Astrocyte of the hippocampus (primary cell): ENCODE measurements around the gene USP32.

Experiments
- DNase-seq: peaks from one replicate; pipeline ENCODE4 v3.0.0; 2011; ENCODE audit warnings: low read depth, low spot score

USP32 gene

DNA sequence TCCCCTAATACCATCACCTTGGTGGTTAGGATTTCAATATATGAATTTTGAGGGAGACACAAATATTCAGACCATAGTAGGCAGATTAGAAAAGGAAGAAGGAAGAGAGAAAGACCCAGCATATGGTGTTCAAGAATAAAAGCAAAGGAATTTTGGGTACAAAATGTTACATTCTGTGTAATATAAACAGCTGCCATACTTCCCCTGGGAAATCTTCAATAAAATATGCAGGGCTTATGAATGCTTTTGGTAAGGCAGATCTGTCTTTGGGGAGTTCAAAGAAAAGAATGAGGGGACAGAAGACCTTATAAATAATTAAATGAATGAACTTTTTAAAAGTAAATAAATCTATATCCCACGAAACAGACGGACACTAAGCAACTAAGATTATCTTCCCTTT lies 91.9 kb downstream of the USP32 start:
- no peak for DNase-seq

DNA sequence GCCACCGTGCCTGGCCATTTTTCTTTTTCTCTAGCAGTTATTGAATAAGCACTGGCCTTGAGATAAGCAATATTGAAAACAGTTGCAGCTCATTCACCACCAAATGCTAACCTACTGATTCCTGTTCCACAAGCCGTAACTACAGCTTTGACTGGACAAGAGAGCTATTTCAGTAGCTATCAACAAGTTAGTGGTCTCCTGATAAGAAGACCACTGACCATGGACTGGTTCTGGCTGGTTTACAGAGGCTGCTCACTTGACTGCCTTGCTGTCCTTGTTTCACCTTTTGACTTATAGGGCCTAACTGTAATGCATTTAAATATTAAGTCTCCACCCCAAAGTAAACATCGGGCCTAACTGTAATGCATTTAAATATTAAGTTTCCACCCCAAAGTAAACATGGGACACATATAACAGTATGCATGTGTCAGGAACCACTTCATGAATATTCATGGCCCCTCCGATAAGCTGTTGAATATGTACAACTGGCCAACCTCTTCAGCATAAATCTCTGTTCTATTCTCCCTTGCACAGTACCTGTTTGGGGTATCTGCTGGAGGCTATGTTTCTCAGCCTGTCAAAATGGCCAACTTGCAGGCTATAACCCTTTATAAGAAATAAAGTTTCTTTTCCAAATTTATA lies 94.1 kb downstream of the USP32 start:
- peak; percentile 43 for DNase-seq

DNA sequence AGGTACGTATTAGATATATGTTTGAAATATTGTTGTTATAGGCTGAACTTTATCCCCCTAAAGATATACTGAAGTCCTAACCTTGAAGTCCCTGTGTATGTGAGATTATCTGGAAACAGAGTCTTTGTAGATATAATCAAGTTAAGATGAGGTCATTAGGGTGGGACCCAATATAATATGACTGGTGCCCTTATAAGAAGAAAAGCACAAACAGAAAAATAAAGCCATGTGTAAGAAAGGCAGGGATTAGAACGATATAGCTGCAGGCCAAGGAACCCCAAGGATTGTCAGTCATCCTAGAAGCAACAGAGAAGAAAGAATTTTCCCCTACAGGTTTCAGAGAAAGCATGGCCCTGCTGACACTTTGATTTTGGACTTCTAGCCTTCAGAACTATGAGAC lies 95.8 kb downstream of the USP32 start:
- DNase-seq, result no peak

DNA sequence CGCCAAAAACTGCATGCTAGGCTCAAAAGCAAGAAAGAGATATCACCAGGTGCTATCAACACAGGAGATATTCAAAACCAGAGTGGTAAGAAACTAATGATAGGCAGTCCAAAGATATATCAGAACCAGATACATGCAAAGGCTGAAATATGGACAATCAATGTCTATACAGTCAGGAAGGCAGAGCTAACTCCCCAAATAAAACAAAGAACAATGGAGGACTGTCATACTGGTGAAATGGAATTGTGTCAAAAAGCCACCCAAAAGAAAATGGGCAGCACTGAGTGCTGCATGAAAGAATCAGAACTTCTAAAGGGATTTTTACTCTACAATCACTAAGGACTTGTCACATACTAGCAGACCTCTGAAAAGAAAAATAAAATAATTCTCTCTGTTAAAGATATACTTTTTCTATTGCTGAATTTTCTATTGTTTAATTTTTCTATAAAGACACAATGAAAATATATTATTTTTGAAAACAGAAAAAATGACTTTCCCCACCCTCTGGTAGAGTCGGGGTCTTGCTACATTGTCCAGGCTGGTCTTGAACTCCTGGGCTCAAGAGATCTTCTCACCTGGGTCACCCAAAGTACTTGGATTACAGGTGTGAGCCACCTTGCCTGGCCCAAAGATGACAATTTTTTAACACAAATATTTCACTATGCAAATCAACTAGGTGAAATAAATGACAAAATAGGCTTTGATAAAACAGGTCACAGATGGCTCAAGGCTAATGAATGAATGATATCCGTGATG lies 98.2 kb downstream of the USP32 start:
- DNase-seq, result no peak

DNA sequence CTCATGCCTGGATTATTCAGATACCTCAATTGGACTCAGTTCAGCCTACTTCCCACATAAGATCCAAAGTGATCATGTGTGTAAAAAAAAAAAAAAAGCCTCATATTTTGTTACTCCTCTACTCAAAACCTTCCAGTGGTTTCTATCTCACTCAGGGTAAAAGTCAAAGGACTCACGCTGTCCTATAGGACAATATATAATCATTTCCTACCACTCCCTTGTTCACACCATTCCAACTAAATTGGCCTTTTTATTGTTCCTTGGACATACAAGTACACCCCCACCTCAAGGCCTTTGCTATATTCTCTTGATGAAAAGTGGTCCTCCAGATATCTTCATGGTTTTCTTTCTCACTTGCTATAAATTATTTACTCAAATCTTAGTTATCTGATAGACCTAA lies 99.2 kb downstream of the USP32 start:
- no peak for DNase-seq

DNA sequence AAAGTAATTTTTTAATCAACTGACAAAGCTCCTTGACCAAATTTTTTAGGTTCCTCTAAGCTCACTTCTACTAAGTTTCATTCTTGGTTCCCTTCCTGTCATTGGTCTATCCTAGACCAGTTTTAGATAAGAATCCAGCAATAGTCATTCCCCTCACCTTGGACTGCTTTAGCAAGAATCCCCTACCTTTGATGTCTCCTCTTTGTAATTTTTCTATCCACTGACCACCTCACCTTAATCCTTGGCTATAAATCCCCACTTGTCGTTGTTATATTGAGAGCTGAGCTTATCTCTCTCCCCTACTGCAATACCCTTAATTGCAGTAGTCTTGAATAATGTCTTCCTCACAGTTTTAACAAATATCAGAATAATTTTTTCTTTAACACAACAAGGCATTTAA lies 107.2 kb downstream of the USP32 start:
- no peak for DNase-seq

DNA sequence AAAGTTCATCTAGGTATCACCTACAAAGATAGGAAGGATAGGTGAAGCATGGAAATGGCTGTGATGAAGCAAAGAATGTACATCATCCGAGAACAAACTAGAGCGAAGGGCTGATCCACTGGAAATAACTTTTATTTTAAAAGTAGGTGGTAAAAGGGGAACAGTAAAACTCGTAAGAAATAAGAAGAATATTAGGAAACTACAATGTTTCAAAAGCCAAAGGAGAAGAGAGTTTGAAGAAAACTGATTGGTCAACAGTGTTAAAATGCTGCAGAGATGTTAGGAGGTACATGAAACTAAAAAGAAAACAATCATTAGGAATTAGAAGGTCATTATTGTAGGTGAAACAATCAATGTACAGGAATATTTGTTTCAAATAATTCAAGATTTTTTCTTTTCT lies 108.1 kb downstream of the USP32 start:
- no peak for DNase-seq

DNA sequence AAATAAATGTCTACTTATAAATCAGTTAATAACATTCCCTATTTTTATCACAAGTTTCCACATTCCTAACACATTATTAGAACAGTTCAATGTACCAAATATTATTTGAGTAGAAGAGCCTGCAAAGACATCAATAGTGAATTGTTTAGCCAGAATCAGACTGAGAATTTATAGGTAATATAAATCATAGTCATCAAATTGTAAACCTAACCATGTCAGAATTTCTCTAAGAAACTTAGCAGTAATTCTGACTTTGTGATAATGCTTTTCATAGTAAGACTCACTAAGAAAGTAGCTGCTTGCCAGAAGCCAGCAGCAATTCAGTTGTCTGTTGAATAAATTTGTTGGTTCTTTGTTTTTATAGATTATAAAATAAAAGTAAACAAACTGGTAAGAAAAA lies 111.3 kb downstream of the USP32 start:
- DNase-seq, result no peak

DNA sequence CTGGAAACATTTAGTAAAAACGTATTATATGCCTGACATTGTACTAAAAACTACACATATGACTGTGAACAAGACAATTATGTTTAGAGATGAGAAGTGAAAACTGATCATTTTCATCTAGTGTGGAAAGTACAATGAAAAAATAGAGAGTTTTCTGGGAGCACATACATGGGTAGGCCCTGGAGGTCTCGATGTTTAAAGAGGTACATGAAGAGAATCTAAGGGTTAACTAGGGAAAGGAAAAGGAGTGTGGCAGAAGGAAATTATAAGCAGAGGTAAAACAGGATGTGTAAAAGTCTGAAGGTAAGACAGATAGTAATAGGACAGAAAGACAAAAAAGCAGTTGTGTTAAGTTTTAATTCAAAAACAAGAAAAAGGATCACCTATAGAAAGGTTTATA lies 113.7 kb downstream of the USP32 start:
- no peak for DNase-seq

DNA sequence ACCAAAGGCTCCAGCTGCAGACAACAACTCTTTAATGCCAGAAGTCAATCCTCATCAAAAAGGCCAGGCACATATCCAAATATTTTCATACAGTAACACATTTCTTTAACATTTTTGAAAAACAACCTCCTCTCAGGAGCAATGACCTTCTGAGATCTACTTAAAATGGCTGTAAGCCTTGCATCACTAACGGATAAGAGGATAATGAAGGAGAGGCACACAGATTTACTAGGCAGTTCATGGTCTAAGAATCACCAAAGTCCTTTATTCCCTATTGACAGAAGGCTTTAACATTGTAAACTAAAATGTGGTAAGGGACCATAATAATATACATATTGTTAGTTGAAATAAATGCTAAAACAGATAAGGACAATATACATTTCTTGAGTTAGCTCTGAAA lies 114.7 kb downstream of the USP32 start:
- DNase-seq, result no peak

DNA sequence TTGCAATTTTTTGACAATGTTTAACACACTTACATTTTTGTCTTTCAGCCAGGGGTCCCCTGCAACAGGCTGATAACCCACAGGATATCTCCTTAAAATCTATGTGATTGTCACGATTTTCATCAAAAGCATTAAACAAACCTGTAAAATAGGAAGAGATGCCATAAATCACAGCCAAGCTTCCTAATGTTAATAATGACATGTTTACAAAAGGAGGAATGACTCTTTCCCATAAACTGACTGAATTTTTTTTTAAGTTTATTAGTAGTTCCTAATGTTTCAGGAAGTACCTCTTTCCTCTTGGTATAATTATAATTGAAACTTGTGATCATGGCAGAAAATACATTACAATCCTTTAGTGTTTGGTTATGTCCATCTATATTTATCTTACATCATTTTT lies 122.5 kb downstream of the USP32 start:
- DNase-seq, result no peak

DNA sequence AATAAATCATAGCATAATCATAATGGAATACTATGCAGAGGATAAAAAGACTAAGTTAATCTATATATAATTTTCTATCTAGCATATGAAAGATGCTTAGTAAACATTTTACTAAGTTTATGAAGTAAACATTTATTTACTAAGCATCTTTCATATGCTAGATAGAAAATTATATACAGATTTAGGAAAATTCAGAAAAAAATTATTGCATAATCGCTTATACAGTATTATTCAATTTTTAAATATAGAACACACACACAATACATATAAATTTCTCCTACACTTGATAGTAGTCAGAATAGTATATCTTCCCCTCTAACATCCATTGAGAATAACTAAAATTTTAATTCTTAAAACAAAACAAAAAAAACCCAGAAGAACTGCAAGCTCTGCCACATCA lies 131.4 kb downstream of the USP32 start:
- DNase-seq, result no peak

DNA sequence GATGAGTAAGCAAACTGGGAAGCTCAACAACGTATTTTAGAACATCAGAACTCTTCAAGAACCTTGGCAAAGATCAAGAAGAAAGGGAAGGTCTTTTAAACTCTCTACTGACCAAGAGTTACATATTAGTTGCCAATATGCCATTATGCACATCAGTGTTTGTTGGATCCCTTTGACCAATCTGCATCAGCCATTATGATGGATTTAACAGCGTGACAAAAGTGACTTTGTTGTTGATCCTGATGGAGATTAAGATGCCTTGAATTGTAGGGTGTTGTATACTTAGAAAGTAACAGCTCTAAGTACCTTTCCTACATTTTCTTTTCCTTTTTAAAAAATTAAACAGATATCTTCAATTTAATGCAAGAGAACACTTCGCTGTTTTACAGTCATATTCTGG lies 133.6 kb downstream of the USP32 start:
- DNase-seq, result no peak

DNA sequence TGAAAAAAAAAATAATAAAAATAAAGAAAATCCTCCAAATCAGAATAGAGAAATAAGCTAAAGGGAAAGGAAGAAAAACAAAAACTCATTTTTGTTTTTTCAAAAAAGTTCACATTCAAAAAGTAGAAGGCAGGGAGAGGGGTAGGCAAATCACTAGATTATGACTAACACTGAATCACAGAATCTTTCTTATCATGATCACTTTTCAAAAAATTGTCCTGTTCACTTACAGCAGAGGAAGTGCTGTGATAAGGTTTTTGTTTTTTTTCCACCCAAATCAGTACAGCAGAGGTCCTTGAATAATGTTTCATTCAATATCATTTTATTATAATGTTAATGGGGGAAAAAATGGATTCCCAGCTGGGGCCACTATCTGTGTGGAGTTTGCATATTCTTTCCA lies 135.8 kb downstream of the USP32 start:
- DNase-seq, result no peak

DNA sequence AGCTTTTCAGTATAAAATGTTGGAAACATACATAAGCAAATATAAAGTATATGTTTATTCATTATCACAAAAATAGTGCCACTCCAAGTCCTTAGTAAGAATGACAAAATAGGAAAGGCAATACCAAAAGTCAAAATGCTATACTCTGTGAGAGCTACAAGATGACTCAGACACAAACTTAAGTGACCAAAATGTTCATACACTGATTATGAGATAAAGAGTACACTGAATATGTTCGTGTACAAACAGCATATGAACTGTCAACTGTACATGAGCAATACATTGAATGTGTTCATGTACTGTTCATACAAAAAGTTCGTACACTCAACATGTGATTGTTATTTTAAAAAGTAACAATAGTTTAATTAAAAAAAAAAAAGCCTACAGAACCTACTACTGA lies 138.9 kb downstream of the USP32 start:
- DNase-seq, result no peak

DNA sequence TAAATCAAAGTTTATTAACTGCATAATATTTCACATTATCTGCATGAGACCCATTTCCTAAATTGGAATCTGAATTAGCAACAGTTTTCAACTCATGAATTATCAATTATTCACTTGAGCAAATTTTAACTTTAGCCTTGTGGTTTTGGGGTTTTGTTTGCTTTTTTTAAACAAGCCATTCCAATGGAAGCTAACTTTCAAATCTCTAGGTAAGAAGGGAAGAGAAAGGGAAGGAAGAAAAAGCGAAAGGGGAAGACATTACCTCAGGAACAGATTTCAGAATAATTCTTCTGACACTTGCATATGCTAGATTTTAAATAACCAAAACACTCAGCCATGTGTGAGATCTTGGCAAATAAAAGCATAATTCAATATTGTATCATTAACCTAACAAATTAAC lies 139.5 kb downstream of the USP32 start:
- no peak for DNase-seq

DNA sequence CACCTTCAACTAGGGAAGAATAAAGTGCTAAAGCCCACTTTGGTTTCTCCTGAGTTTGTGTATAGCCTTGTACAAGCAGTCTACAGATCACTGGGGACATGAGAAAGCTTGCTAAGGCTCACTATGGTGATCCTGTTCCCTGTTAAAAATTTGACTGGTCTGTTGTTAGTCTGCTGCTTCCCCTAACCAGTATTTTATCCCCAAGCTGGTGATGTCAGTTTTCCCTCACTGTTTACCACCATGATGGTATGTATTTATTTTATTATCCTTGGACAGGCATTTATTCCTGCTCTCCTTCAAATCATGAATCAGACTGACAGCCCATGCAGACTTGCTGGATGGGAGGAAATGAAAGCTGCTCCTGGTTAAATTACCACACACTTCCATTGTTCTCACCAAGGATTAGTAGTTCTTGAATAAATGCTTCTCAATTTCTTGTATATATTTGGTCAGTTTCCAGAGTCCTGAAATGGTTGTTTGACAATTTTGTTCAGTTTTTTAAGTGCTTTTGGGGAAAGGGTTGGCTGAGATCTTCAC lies 142.6 kb downstream of the USP32 start:
- peak; percentile 51 for DNase-seq

DNA sequence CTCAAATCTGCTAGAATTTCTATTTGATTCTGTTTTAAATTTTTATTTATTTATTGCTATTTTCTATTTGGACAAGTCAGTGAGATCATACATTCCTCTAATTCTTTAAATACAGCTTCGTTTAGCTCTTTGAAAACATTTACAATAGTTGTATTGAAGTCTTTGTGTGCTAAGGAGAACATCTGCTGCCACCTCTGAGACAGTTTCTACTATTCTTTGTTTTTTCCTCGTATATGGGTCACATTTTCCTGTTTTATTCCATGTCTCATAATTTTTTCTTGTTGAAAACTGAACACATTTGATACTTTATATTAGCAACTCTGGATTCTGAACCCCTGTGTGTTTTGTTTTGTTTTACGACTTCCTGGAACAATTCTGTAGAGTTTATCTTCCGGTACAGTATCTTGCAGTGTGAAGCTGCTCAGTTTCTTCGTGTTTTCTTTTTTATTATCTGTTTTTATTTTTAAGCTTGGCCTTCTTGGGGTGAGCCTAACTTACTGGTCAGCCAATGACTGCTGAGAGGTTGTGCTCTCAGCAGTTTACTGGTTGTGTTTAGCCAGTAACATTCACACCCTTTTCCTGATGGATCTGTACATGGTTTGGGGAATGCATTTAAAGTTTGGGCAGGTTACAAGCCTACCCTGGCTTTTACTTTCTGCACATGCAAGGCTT lies 143.2 kb downstream of the USP32 start:
- DNase-seq, result peak; percentile 3

DNA sequence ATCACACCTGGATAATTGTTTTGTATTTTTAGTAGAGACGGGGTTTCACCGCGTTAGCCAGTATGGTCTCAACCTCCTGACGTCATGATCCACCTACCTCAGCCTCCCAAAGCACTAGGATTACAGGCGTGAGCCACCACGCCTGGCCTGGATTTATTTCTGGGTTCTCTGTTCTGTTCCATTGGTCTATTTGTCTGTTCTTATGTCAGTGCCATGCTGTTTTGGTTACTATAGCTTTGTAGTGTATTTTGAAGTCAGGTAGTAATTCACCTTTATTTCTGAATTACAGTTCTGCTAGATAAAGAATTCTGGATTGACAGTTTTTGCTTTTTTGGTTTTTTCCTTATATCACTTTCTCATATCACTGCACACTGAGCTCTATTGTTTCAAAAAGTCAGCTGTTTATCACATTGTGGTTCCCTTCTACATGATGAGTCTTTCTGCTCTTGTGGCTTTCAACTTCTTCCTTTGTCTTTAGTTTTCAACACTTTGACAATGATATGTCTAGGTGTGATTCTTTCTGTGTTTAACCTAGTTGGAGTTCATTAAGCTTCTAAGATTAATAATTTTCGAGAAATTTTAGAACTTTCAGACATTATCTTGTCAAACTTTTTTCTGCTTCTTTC lies 144.0 kb downstream of the USP32 start:
- DNase-seq, result no peak

DNA sequence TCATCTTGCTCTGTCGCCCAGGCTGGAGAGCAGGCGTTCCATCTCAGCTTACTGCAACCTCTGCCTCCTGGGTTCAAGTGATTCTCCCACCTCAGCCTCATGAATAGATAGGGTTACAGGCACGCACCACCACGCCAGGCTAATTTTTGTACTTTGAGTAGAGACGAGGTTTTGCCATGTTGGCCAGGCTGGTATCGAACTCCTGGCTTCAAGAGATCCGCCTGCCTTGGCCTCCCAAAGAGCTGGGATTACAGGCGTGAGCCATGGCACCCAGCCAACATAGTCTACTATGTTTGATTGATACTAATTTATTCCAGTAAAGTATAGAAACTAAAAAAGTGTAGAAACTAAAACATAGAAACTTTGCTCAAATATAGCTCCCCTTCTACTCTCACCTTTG lies 147.3 kb downstream of the USP32 start:
- DNase-seq, result no peak

DNA sequence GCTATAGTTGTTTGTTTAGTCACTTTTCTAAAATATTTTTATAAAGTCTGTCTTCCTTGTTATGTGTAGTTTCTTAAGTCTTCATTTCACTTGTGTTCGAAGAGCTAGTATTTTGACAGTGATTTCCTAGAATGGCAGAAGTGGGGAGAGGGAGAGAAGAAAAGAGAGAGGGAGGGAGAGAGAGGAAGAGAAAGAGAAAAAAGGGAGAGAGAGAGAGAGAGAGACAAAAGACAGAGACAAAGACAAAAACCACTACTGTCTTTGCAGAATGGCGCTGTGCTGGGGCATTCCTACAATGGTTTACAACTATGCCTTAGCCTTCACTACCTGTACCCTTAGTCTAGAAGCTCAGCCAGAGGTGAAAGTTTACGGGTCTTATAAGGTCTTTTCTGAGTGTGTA lies 151.6 kb downstream of the USP32 start:
- DNase-seq, result no peak

DNA sequence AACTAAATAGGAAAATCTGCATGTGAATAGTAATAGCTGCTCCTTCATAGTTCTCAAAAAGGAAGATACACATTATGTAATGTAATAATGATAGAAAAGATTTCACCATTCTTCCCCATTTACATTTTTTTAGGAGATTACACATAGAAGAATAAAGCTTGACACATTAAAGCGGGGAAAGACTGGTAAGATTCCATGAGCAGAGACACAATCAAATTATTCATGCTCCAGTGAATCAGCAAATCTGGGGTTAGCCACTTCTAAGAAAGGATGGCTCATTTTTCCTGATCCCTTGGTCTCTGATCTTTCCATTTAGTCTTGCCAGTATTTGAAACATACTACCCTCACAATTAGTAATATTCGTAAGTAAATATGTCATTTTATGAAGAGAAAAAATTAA lies 160.2 kb downstream of the USP32 start:
- peak; percentile 14 for DNase-seq
